Left colon (tissue), 2 donors: ENCODE data around the gene GHR. TPM values are rescaled to one million over a fixed set of nuclear protein-coding genes. Genes with fewer than 3 reads are reported as not detected.

Source experiments
- ATAC-seq: fragments of 200-7000 bp; cut with Tn5 transposase; one replicate; pipeline ENCODE4 v1.9.1; 2020; ENCODE audit warnings: mild to moderate bottlenecking, moderate library complexity
- DNase-seq, 2 donors: peaks; one replicate each; pipeline ENCODE4 v3.0.0-alpha.2; 2020
- intact Hi-C, 2 donors: fragments of 100-400 bp; cut with DNase I in 1 of 2; cut with micrococcal nuclease in 1 of 2; formaldehyde crosslinking; loops; one replicate each; pipeline versions ENCODE4 v1.11.2 to v1.14.0; 2022; cut with DNase I, micrococcal nuclease
- total RNA-seq, 2 donors: library from RNA; stranded (reverse); fragmentation: NEBNext Ultra II Directional; extraction: Animal tissue kit (Norgen Biotek cat#: 25700); gene quantifications; one replicate each; pipeline ENCODE4 v1.2.1, GENCODE V29; 2021
- donor health status: DM: no; HTN: no; CAD: no.
- donor health status: DM: yes; HTN: yes; CAD: no.

Gene GHR
- total RNA-seq, 2 donors from 2014 or later = 4.0 to 8.0 TPM

DNA sequence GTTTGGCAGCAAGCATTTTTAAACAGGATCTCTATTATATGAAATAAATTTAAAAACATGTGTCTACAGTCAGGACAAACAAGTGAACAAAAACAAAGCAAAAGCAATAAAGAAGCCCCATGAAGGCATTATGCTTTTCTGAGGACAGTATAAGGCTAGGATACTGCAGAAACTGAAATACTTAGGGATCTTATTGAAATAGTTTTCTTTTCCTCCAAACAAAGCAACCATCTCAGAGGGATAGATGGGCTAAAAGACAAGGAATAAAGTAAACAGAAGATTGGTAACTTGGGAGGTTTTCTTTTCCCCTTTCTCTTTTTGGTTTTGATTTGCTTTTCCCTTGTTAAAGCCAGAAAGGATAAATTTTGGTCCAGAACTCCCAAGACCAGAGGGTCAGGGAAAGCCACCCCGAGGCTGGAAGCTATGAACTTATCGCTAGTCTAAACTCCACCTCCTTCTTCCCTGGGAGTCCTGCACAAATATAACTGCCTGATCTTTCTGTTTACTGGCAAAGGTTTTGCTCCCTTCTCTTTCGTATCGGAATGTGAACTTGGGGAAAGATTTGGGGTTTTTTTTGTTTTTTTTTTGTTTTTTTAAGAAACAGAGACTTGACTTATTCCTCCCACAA, 164.0 kb downstream of the GHR start:
- ATAC-seq = no peak
- DNase-seq = no peak
- intact Hi-C loops = no loop called here

DNA sequence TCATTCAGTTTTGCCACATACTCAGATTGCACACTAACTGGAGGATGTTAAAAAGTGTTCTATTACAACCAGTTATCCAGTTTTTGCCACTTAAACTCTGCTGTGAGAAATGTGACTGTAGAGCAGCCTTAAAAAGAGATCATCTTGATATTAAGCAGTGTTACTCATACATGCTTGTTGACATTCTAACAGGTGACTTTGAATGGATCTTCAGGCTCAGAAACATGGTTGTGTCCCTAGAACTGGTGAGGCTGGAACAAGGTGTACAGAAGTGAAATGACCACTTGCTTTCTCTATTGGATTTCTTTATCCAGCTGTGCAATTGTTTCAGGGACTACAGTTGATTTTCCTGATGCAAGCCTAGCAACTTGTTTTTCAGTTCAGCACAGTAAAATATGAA, 167.3 kb downstream of the GHR start:
- no peak for DNase-seq
- no peak for ATAC-seq
- intact Hi-C loops = no loop called here

DNA sequence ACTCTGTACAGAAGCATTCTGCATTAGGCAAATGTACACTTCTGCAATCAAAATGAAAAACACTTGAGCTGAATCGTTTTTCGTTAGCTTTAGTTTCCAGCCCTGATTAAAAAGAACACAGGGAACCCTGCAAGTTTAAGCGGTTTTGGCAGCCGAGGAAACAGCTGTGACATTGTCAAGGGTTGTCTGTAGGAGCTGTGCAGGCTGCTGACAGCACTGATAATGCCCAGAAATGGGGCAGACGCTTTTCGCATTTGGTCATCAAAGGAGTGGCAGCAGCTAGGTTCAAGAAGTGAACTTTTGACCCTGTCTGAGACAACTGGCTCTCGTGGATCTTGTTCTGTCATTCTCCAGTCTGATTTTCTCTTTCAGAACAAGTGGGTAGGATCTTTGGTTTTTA, 167.8 kb downstream of the GHR start:
- DNase-seq (no peak), ATAC-seq (peak; percentile 32)
- intact Hi-C loops = no loop called here

DNA sequence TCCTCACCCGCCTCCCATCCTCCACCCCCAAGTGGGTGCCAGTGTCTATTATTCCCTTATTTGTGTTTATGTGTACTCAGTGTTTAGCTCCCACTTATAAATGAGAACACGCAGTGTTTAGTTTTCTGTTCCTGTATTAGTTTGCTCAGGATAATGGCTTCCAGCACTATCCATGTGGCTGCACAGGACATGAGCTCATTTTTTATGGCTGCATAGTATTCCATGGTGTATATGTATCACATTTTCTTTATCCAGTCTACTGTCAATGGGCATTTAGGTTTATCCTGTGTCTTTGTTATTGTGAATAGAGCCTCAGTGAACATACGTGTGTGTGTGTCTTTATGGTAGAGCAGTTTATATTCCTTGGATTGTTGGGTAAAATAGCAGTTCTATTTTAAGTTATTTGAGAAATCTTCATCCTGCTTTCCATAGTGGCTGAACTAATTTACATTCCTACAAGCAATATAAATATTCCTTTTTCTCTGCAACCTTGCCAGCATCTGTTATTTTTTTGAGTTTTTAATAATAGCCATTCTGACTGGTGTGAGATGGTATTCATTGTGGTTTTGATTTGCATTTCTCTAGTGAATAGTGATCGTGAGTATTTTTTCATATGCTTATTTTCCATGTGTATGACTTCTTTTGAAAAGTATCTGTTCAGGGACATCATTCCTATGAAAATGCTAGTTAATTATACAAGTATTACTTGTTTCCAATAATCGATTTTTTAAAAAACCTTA, 169.3 kb downstream of the GHR start:
- ATAC-seq = no peak
- intact Hi-C loops = no loop called here

DNA sequence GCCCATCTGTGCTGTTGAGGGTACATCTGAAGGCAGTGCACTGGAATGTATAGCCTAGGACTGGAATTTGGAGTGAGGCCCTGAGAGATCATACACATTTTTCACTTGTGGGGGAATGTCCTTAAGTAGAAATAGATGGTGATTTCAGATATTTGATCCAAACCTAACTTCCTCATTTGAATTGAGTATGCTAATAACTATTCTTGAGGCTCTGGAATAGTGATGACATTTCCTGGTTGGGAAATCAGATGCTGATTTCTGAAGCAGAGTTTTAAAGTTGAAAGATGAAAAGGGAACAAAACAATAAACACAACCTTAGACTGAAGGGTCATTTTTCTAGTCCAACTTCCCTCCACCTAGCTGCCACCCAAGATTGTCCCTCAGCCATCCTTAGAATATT, 170.4 kb downstream of the GHR start:
- intact Hi-C loops = no loop called here
- DNase-seq (no peak), ATAC-seq (no peak)

More for the DNA sequence above, 169.3 kb downstream of the GHR start:
- DNase-seq = no peak

DNA sequence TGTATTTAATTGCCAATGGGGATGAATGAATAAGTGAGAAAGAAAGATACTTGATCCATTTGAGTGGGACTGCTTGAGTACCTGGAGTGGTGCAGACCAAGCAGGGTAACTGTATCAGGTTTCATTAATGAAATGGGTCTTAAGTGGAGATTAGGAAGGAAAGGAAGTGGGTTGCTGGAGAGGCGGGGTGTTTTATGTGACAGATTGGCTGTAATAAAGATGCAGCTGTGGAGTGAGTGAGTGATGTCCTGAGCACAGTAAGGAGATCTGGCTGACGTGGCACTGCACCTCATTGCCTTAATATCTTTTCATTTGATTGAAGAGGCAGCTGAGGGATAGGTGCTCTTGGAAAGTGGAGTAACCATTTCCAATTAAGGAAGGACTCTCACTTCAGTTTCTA, 172.4 kb downstream of the GHR start:
- DNase-seq (no peak), ATAC-seq (no peak)
- intact Hi-C loops = no loop called here

DNA sequence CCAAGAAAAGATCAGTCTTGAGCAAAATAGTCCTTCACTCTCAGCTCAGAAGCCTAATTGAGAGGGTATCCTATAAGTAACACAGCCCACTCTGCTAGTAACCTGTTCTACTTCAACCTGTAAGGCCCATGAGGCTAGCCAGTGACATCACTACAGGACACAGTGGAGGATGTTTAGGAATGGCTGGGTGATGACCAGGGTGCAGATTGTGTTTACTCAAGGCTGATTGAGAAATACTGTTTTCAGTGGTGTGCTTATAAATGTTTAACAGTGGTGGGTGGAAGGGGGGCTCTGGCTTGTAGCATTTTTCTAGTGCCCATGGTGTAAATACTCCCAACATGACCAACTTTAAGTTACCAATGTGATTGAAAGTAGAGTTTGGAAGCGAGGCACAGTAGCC, 173.6 kb downstream of the GHR start:
- ATAC-seq (no peak), DNase-seq (no peak)
- intact Hi-C loops = no loop called here

DNA sequence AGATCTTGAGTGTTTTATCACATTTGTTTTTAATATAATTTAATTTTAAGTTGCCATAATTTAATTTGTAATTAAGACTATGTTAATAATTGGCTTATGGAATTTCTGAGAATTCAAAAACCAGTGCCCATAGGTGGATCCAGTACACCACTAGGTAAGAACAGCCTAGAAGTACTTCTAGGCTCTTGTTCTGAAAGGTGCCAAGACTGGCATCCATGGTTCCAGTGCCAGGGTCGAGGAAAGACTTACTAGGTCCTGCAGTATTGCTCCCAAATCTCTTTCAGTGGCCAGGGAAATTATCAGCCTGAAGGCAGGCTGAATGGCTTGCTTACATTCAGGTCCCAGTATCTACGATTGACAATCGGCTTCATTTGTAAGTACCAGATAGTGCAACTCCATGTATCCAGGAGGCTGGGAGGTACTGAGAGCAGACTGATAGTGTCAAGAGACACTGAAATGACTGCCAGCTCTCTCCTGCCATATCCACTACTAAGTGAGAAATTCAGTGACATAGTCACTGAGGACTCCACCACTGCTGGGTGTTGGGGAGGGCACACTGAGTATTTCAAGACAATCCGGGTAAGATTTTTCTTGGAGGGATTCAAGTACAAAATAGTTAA, 174.2 kb downstream of the GHR start:
- no peak for DNase-seq
- intact Hi-C loops = no loop called here
- no peak for ATAC-seq

DNA sequence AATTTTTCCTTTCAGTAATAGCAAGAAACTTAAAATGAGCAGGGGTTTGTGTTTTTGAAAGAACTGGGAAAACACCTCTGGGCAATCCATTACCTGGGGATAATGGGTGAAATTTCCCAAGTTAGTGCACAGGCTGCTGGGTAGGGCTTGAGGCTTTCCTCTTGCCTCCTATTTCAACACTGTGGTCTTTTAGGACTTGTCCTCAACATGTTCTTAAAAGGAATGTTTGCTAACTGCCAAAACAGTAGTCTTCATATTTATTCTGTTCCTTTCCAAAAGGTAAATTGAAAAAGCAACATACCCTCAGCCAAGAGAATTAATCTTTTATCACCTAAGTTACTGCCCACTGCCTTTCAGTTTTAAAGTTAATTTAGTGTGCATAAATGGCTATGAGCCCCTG, 175.1 kb downstream of the GHR start:
- intact Hi-C loops = no loop called here
- ATAC-seq (no peak), DNase-seq (no peak)

DNA sequence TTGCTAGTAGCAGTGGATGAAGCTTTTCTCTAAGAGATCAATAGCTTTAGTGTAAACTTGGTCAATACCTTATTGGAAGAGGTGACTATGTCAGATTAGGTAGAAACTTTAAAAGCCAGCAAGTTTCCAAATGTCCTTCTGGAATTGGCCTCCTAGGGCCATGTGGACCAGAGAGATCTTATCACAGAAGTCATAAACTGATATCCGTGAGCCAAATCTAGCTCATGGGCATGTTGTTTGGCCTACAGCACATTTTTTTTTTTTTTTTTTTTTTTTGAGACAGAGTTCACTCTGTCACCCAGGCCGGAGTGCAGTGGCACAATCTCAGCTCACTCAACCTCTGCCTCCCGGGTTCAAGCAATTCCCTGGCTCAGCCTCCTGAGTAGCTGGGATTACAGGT, 175.9 kb downstream of the GHR start:
- intact Hi-C loops = no loop called here
- DNase-seq = no peak
- peak; percentile 76 for ATAC-seq

DNA sequence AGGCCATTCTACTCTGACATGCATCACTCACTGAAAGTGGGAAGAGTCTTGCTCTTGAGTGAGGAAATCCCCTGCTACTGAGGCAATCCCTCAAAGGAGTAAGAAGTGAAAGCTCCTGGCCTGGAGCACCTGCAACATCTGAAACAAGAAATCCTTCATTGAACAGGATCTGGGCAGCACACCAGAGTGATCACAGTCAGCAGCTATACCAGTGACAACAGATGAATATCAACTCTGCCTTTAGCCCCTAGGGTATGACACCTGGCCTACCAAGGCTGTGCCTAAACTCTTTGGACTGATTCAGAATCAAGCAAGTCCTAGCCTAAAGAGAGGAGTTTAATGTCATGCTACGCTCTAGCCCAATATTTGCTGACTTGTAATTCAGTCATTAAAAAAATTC, 177.2 kb downstream of the GHR start:
- ATAC-seq = no peak
- intact Hi-C loops = no loop called here

DNA sequence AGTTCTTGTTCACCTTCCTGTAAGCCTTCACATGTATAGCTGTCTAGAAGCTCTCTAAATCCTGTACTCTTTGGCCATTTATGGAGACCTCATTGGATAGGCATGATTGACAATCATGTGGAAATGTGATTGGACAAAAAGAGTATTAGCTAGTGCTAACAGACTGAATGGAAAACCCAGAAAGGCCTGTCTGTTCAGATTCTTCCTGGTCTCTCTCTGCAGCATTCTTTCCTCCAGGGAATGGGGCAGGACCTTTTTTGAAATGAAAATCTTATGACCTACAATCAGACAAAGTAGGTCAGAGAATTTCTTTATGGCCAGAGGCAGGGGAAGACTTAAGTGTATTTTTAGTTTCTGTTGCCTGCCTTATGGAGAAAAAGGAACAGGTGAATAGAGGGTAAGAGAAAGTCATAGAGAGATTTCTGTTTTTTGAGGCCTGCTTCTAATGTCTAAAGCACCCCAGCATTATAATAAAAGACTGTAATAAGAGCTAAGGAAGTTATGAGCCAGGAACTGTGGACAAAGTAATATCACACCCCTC, 181.0 kb downstream of the GHR start:
- no peak for DNase-seq
- no peak for ATAC-seq
- intact Hi-C loops = no loop called here

More for the DNA sequence above, 177.2 kb downstream of the GHR start:
- no peak for DNase-seq

DNA sequence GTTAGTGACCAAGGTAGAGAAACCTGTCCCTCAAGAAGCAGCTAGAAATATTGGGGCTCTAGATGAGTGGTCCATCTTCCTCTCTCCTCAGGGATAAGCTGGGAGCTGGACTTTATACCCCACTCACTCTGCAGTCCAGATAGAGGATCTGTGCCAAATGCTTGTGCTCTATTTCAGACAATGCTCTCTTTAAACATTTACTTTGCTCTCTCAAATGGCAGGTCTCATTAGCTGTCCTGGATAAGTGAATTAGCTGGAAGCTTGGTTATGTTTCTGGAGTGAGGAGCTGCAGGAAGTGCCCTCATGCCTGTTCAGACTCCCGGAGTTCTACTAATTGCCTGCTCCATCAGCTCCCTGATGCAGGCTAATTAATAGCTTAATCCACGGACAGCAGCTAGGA, 182.3 kb downstream of the GHR start:
- ATAC-seq (no peak), DNase-seq (no peak)
- intact Hi-C loops = no loop called here

DNA sequence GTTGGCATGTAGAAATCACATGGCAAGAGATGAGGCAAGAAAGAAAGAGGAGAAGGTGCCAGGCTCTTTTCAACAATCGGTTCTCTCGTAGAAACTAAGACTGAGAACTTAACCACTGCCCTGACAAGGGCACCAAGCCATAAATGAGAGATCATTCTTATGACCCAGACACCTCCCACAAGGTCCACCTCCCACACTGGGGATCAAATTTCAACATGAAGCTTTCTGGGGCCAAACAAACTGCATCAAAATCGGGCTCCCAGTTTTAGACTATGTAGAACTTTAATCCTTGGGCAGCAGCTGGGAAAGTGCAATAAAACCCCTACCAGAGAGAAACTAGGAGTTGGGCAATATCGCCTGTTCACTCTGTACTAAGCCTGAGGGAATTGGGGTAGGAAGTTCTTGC, 183.2 kb downstream of the GHR start:
- ATAC-seq = no peak

DNA sequence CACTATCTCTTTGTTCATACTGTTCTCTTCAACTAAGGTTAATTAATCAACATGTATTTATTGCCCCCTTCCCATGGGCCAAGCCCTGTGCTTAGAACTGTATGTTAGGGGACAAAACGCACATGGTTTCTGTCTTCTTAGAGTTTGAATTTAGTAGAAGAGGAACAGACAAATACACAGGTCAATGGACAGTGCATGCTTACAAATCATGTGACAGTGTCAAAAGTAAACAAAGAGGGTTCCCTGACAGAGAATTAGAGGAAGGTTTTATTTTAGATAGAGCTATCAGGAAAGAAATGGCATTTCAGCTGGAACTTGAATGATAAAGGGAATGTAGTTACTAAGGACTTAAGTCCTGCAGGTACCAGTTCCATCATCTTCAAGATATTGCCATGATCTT, 188.2 kb downstream of the GHR start:
- intact Hi-C loops = no loop called here
- ATAC-seq (no peak), DNase-seq (no peak)

More for the DNA sequence above, 183.2 kb downstream of the GHR start:
- intact Hi-C loops = no loop called here
- DNase-seq = no peak

DNA sequence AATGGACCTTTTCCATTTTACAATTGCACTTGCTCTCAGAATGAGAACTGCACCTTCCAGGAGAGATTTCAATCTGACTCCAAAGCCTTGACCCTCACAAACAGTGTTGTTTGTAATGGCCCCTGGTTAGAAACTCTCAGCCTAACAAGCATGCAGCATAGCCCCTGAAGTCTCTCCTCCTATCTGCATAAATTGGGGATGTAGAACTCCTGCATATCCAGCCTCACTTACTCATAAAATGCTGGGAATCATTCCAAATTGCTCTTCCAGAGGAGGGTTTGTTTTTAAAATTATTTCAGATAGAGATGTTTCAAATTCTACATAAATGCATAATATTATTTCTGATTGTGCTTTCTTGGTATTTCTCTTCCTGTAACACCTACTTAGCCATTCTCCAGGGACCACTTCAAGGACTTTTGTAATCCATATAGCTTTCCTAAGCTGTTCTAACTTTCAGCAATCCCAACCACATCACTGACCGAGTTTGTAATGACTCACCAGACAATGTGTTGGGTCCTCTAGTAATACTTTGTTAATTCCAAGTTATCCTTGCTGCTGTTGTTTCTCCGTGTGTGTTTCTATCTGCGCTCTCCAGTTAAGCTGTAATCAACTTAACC, 189.6 kb downstream of the GHR start:
- DNase-seq = no peak
- intact Hi-C loops = no loop called here
- ATAC-seq = no peak

DNA sequence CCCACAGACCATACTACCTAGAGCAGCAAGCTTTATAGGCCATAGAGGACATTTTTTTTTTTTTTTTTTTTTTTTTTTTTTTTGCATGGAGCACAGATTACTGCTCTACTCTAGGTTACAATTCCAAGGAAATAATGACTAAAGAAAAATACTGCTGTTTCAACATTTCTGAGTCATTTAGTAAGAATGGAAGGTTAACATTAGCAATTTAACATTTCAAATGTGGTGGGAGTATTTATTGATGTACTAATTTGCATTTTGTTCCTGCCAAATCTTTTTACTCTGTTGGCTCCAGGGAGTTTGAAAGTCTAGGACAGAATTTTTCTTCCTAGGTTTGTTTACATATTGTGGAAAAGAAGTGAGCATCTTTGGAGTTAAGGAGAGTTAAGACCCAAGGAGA, 191.3 kb downstream of the GHR start:
- no peak for DNase-seq
- intact Hi-C loops = no loop called here
- no peak for ATAC-seq

DNA sequence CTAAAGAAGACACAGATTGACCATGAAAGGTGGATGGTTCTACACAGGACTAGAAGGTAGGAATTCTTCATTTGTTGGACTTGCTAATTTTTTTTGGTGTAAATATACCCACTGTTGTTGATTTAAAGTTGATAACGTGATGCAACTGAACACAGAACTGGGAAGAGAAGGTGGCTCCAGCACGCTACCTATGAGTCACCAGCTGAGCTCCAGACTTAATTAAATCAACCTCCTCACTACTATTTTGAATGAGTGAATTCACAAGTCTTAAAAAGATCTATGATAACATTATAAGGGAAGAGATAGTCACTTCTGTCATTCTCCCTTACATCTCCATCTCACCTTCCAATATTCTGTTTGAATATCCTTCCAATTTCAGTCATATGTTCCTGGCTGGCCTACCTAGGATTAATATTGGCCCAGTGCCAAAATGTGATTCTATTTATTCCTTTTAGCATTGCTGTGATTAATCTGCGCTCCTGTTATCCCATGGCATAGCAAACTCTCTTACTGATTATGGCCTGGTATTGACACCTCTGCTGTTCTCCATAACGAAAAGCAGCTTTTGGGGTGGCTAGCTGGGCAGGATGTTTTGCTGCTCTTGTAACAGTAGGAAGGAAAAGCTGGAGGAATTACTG, 197.5 kb downstream of the GHR start:
- ATAC-seq (no peak), DNase-seq (no peak)
- intact Hi-C loops = no loop called here

DNA sequence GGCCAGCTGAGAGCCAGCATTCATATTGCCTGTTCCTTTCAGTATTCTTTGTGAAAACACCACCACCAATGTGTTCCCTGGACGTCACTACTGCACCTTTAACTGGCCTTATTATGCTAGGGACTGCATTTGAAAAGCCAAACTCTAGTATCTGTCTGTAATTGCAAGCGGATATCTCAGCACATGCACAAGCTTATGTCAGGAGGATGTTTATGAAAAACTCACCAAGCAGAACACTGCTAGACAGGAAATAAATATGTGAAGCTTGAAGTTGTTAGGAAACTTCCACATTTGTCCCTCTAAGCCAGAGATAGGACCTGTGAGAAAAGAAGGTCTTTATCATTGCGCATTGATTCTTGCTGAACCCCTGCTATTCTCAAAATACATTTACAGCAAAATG, 198.0 kb downstream of the GHR start:
- intact Hi-C loops = no loop called here

More for the DNA sequence above, 198.0 kb downstream of the GHR start:
- peak; percentile 13 for ATAC-seq
- DNase-seq = no peak
